ENCODE measurements around the gene PIK3R3.

Gene PIK3R3

DNA sequence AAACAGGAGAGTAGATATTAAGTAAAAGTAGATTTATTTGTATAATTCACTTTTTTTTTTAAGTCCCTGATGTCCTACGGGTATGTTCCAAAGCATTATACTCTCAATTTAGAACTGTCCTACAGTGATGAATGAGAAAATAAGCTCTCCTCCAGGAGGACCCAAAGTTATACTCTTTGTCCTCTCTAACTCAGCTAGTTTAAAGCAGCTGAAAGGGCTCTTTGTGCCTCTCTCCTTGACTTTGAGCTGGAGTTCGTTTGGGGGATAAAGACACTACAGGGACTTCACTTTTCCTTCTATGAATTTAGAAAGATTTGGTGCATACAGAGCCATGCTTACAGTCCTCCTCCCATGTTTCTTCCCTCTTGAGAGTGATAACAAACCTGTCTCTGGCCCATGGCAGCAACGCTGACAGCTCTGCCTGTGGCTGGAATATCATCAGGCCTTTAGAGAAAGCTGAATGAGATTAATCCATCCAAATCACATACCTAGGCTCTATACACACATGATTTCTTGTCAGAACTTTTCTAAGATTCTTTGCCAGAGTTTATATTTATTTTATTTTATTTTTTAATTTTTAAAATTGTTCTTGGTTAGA is 134.3 kb downstream of the PIK3R3 start:
- DNase-seq (ENCODE audit: extremely low read depth in 1 of 2, low read depth in 1 of 2) = no peak

DNA sequence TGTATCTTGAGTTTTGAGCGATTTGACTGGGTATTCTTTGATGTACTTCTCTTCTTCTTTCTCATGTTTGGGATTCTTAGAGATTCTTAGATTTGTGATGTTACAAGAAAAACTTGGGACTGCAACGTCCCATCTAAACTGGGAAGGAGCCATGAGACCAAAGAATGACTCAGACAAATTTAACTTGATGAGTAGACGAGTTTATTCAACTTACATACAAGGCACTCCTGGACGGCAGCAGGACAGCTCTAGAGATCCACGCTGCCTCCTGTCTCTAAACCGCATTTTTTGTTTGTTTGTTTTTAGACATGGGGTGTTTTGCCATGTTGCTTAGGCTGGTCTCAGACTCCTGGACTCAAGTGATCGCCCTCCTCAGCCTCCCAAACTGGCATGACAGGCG is 137.1 kb downstream of the PIK3R3 start:
- no peak for DNase-seq (ENCODE audit: extremely low read depth in 1 of 2, low read depth in 1 of 2)

GRCh38 chr1:45994423-45994822 is 138.0 kb downstream of the PIK3R3 start:
- no peak for DNase-seq (ENCODE audit: extremely low read depth in 1 of 2, low read depth in 1 of 2)

Data from stimulated activated CD8-positive, alpha-beta memory T cell treated with anti-CD3 and anti-CD28 coated beads, Interleukin-7, amount 100 ng/mL, for 48 hours (primary cell).